BE2C (cell line): ENCODE data around the gene TUBB4B.

ENCODE experiments used
- DNase-seq: peaks from one replicate; pipeline ENCODE4 v3.0.0-alpha.2; 2020
- H3K27me3 ChIP-seq: fragments of 250-450 bp; sonication (Bioruptor Pico); 2 replicates; pipeline ENCODE4 v1.5.1; 2020; ENCODE audit warnings: mild to moderate bottlenecking
- H3K36me3 ChIP-seq: fragments of 250-450 bp; sonication (Bioruptor Pico); 2 replicates; pipeline ENCODE4 v1.5.1; 2020; ENCODE audit warnings: mild to moderate bottlenecking
- H3K4me1 ChIP-seq: fragments of 250-450 bp; sonication (Bioruptor Pico); 2 replicates; pipeline ENCODE4 v1.5.1; 2020
- H3K4me3 ChIP-seq: 2 replicates; pipeline ENCODE4 v1.5.1; 2011; ENCODE audit warnings: low read depth, low read length
- H3K9me3 ChIP-seq: fragments of 250-450 bp; sonication (Bioruptor Pico); 2 replicates; pipeline ENCODE4 v1.5.1; 2020
- TF ChIP-seq, protein P1 (sequence below): IDR thresholded peaks from 2 replicates; pipeline ENCODE4 v1.5.1; 2012; ENCODE audit warnings: mild to moderate bottlenecking, low read depth, low read length

TUBB4B gene

GRCh38 chr9:137264067-137264466 is 23.0 kb downstream of the TUBB4B start:
- Histone ChIP-seq H3K4me3 (no peak overlapping the region), H3K27me3 (no peaks in the 10 kb centered on the region), H3K4me1 (no peaks in the 10 kb centered on the region), H3K9me3 (no peaks in the 10 kb centered on the region), H3K36me3 (peaks cover 36% of the 10 kb centered on the region)
- TF ChIP-seq, protein P1, sequence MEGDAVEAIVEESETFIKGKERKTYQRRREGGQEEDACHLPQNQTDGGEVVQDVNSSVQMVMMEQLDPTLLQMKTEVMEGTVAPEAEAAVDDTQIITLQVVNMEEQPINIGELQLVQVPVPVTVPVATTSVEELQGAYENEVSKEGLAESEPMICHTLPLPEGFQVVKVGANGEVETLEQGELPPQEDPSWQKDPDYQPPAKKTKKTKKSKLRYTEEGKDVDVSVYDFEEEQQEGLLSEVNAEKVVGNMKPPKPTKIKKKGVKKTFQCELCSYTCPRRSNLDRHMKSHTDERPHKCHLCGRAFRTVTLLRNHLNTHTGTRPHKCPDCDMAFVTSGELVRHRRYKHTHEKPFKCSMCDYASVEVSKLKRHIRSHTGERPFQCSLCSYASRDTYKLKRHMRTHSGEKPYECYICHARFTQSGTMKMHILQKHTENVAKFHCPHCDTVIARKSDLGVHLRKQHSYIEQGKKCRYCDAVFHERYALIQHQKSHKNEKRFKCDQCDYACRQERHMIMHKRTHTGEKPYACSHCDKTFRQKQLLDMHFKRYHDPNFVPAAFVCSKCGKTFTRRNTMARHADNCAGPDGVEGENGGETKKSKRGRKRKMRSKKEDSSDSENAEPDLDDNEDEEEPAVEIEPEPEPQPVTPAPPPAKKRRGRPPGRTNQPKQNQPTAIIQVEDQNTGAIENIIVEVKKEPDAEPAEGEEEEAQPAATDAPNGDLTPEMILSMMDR, result no peak
- no peak for DNase-seq

GRCh38 chr9:137265496-137266161 is 24.5 kb downstream of the TUBB4B start:
- no peaks in the 10 kb centered on the region for H3K4me1 ChIP-seq
- H3K36me3 ChIP-seq, result peaks cover 40% of the 10 kb centered on the region
- TF ChIP-seq, protein P1, result no peak

DNA sequence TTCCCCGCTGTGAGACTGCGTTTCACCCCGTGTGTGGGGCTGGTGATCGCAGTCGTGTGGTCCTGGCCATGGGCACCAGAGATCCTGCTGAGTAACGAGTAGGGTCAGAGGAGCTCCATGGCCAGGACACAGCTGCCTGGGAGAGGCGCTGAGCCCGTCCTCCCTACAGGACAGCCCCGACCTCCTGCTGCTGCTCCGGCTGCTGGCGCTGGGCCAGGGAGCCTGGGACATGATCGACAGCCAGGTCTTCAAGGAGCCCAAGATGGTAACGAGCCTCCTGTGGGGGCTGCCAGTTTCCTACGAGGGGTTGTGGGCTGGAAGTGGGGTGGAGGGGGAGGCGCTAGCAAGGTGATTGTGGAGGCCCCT is 25.1 kb downstream of the TUBB4B start:
- no peaks in the 10 kb centered on the region for H3K27me3 ChIP-seq
- TF ChIP-seq, protein P1, result no peak
- no peaks in the 10 kb centered on the region for H3K9me3 ChIP-seq
- H3K4me3 ChIP-seq, result no peak overlapping the region
- peaks cover 44% of the 10 kb centered on the region for H3K36me3 ChIP-seq
- peak; percentile 32 for DNase-seq
- no peaks in the 10 kb centered on the region for H3K4me1 ChIP-seq

More at GRCh38 chr9:137265496-137266161, 24.5 kb downstream of the TUBB4B start:
- no peak overlapping the region for H3K4me3 ChIP-seq
- H3K27me3 ChIP-seq, result no peaks in the 10 kb centered on the region
- DNase-seq, result peak; percentile 9
- H3K9me3 ChIP-seq, result no peaks in the 10 kb centered on the region

- DNase-seq, result no peak
- H3K36me3 ChIP-seq, result peaks cover 46% of the 10 kb centered on the region
- H3K9me3 ChIP-seq, result no peaks in the 10 kb centered on the region
- no peaks in the 10 kb centered on the region for H3K4me1 ChIP-seq
- H3K4me3 ChIP-seq, result no peak overlapping the region
- no peaks in the 10 kb centered on the region for H3K27me3 ChIP-seq
- TF ChIP-seq, protein P1, result no peak
Observed at GRCh38 chr9:137266585-137267453, 25.7 kb downstream of the TUBB4B start.

GRCh38 chr9:137267933-137268355 is 26.9 kb downstream of the TUBB4B start:
- Histone ChIP-seq H3K9me3 (no peaks in the 10 kb centered on the region), H3K4me3 (no peak overlapping the region), H3K36me3 (peaks cover 47% of the 10 kb centered on the region), H3K4me1 (no peaks in the 10 kb centered on the region), H3K27me3 (no peaks in the 10 kb centered on the region)
- TF ChIP-seq, protein P1, result no peak
- DNase-seq, result no peak
